Measurements from ENCODE around the gene C10orf53.

GRCh38 chr10:49744091-49744685 lies 64.7 kb downstream of the C10orf53 start:
- TF ChIP-seq JUND (IDR thresholded peaks at IDR 0.05) (no peak), CTCF (IDR thresholded peaks at IDR 0.05) (no peak), YY1 (IDR thresholded peaks at IDR 0.05; ENCODE audit: low read depth) (no peak)
